Trophoblast cell (in vitro differentiated cells and primary cell): Measurements from ENCODE around the gene UQCRC2.

ENCODE experiments used
- DNase-seq, 2 donors: peaks; one replicate each; pipeline ENCODE4 v3.0.0-alpha.2; 2016
- H2AFZ ChIP-seq: 2 replicates; pipeline ENCODE4 v1.6.1; 2013; ENCODE audit warnings: low read length, moderate library complexity, mild to moderate bottlenecking; ENCODE audit not compliant: insufficient read depth, poor library complexity
- H2AK5ac ChIP-seq: 2 replicates; pipeline ENCODE4 v1.6.1; 2013; ENCODE audit warnings: mild to moderate bottlenecking, low read length
- H2BK120ac ChIP-seq: 2 replicates; pipeline ENCODE4 v1.6.1; 2013; ENCODE audit warnings: low read length, mild to moderate bottlenecking, moderate library complexity; ENCODE audit not compliant: insufficient read depth, poor library complexity
- H2BK12ac ChIP-seq: 2 replicates; pipeline ENCODE4 v1.6.1; 2013; ENCODE audit warnings: mild to moderate bottlenecking, low read length, moderate library complexity
- H2BK5ac ChIP-seq: 2 replicates; pipeline ENCODE4 v1.6.1; 2013; ENCODE audit warnings: low read length, low read depth, moderate library complexity, mild to moderate bottlenecking; ENCODE audit not compliant: poor library complexity
- H3K14ac ChIP-seq: 2 replicates; pipeline ENCODE4 v1.6.1; 2013; ENCODE audit warnings: mild to moderate bottlenecking, low read length
- H3K18ac ChIP-seq: 2 replicates; pipeline ENCODE4 v1.6.1; 2013; ENCODE audit warnings: mild to moderate bottlenecking, low read length
- H3K23ac ChIP-seq: 2 replicates; pipeline ENCODE4 v1.6.1; 2013; ENCODE audit warnings: low read length
- H3K27ac ChIP-seq: 2 replicates; pipeline ENCODE4 v1.5.1; 2013; ENCODE audit warnings: low read depth, mild to moderate bottlenecking, inconsistent platforms, low read length, moderate library complexity
- H3K27me3 ChIP-seq: 2 replicates; pipeline ENCODE4 v1.6.1; 2013; ENCODE audit warnings: inconsistent platforms, mild to moderate bottlenecking, low read length, moderate library complexity; ENCODE audit not compliant: insufficient read depth
- H3K36me3 ChIP-seq, 2 experiments: 1 replicate in 1 of 2; 2 replicates in 1 of 2; pipeline ENCODE4 v1.6.1; 2013; ENCODE audit warnings: low read length in 2 of 2, mild to moderate bottlenecking in 2 of 2, moderate library complexity in 1 of 2; ENCODE audit not compliant: insufficient read depth in 2 of 2, control insufficient read depth in 1 of 2
- H3K4ac ChIP-seq: 2 replicates; pipeline ENCODE4 v1.6.1; 2013; ENCODE audit warnings: low read depth, mild to moderate bottlenecking, low read length, moderate library complexity
- H3K4me1 ChIP-seq, 2 experiments: 1 replicate in 1 of 2; 2 replicates in 1 of 2; pipeline ENCODE4 v1.6.1; 2013; ENCODE audit warnings: low read length in 2 of 2, mild to moderate bottlenecking in 2 of 2, moderate library complexity in 1 of 2; ENCODE audit not compliant: insufficient read depth in 2 of 2, control insufficient read depth in 1 of 2
- H3K4me2 ChIP-seq: 2 replicates; pipeline ENCODE4 v1.6.1; 2013; ENCODE audit warnings: inconsistent platforms, mild to moderate bottlenecking, low read length, moderate library complexity
- H3K4me3 ChIP-seq: 2 replicates; pipeline ENCODE4 v1.5.1; 2013; ENCODE audit warnings: mild to moderate bottlenecking, low read depth, low read length, inconsistent platforms
- H3K79me1 ChIP-seq: one replicate; pipeline ENCODE4 v1.6.1; 2013; ENCODE audit warnings: low read length
- H3K79me2 ChIP-seq: 2 replicates; pipeline ENCODE4 v1.6.1; 2013; ENCODE audit warnings: low read length, mild to moderate bottlenecking; ENCODE audit not compliant: control insufficient read depth, insufficient read depth, poor library complexity
- H3K9ac ChIP-seq: 2 replicates; pipeline ENCODE4 v1.6.1; 2013; ENCODE audit warnings: mild to moderate bottlenecking, low read length
- H3K9me3 ChIP-seq: 2 replicates; pipeline ENCODE4 v1.6.1; 2013; ENCODE audit warnings: low read depth, mild to moderate bottlenecking, control low read depth, inconsistent platforms, low read length; ENCODE audit not compliant: insufficient read depth
- H4K12ac ChIP-seq: 2 replicates; pipeline ENCODE4 v1.6.1; 2013; ENCODE audit warnings: low read depth, mild to moderate bottlenecking, low read length, moderate library complexity
- H4K8ac ChIP-seq: 2 replicates; pipeline ENCODE4 v1.6.1; 2013; ENCODE audit warnings: low read depth, mild to moderate bottlenecking, low read length, moderate library complexity
- H4K91ac ChIP-seq: one replicate; pipeline ENCODE4 v1.6.1; 2013; ENCODE audit warnings: low read depth, mild to moderate bottlenecking, low read length, moderate library complexity
- WGBS: extraction: QIAGEN DNeasy Blood & Tissue Kit; methylation state at CpG from one replicate; pipeline ENCODE4 v1.1.7; 2013; ENCODE audit warnings: missing lambda C conversion rate; ENCODE audit not compliant: insufficient read length, insufficient coverage; ENCODE audit errors: extremely low coverage; 5-methylcytosine and 5-hydroxymethylcytosine counted together

UQCRC2 gene

GRCh38 chr16:22007509-22008214 lies 54.5 kb downstream of the UQCRC2 start, which contains the start of gene MOSMO:
Gene MOSMO (plus strand): TSS chr16:22008111. CDS start chr16:22008302, 191 bp downstream.
- Histone ChIP-seq H4K8ac (peak within 1 kb of the TSS; percentile 100), H3K14ac (peak within 1 kb of the TSS; percentile 94), H3K9me3 (peaks cover 1% of the 10 kb centered on the region), H2BK12ac (no peak within 1 kb of the TSS), H2BK5ac (peak within 1 kb of the TSS; percentile 65), H3K27ac (no peak within 1 kb of the TSS), H3K18ac (peak within 1 kb of the TSS; percentile 93), H3K79me1 (peaks cover 4% of the 10 kb centered on the region), H2BK120ac (peak within 1 kb of the TSS; percentile 28), H3K4me2 (peak within 1 kb of the TSS; percentile 98), H3K9ac (peak within 1 kb of the TSS; percentile 60), H3K23ac (no peak within 1 kb of the TSS), H3K4ac (peak within 1 kb of the TSS; percentile 55), H2AFZ (peak within 1 kb of the TSS; percentile 99), H3K36me3 (no peaks in the 10 kb centered on the region), H4K91ac (peak within 1 kb of the TSS; percentile 83), H3K79me2 (peaks cover 13% of the 10 kb centered on the region), H3K4me1 (peaks cover 9 to 12% of the 10 kb centered on the region in 2 experiments), H3K4me3 (peak within 1 kb of the TSS; percentile 98), H4K12ac (peak within 1 kb of the TSS; percentile 99), H3K27me3 (peaks cover 3% of the 10 kb centered on the region), H2AK5ac (no peak within 1 kb of the TSS)
- no CpG with 5 or more reads among the region's 78 CpGs for WGBS
- DNase-seq: peak in 1 of 2 donors; percentile 58

- Histone ChIP-seq H3K23ac (no peak overlapping the region), H3K27ac (no peak overlapping the region), H3K4me2 (peak overlapping the region; percentile 98), H2BK5ac (peak overlapping the region; percentile 65), H3K9ac (peak overlapping the region; percentile 60), H3K4ac (peak overlapping the region; percentile 34), H3K4me1 (peaks cover 9 to 12% of the 10 kb centered on the region in 2 experiments), H4K12ac (peak overlapping the region; percentile 94), H3K36me3 (no peaks in the 10 kb centered on the region), H3K14ac (peak overlapping the region; percentile 86), H3K79me1 (peaks cover 4% of the 10 kb centered on the region), H3K18ac (peak overlapping the region; percentile 86), H3K4me3 (peak overlapping the region; percentile 98), H3K27me3 (peaks cover 3% of the 10 kb centered on the region), H2BK120ac (no peak overlapping the region), H2AK5ac (no peak overlapping the region), H2AFZ (peak overlapping the region; percentile 95), H3K79me2 (peaks cover 13% of the 10 kb centered on the region), H4K8ac (peak overlapping the region; percentile 99), H2BK12ac (no peak overlapping the region), H3K9me3 (no peaks in the 10 kb centered on the region), H4K91ac (peak overlapping the region; percentile 61)
- DNase-seq: peak in 1 of 2 donors; percentile 51
- WGBS: no CpG with 5 or more reads among the region's 65 CpGs
These were observed 55.3 kb downstream of the UQCRC2 start for GRCh38 chr16:22008215-22009059.

GRCh38 chr16:22010902-22011301 lies 57.7 kb downstream of the UQCRC2 start:
- Histone ChIP-seq H3K23ac (no peak overlapping the region), H4K91ac (no peak overlapping the region), H3K4me3 (no peak overlapping the region), H3K36me3 (no peaks in the 10 kb centered on the region), H3K79me1 (peaks cover 4% of the 10 kb centered on the region), H2AFZ (no peak overlapping the region), H4K8ac (no peak overlapping the region), H3K79me2 (peaks cover 13% of the 10 kb centered on the region), H4K12ac (no peak overlapping the region), H2BK5ac (no peak overlapping the region), H2BK12ac (no peak overlapping the region), H3K9me3 (no peaks in the 10 kb centered on the region), H3K4ac (no peak overlapping the region), H3K4me2 (no peak overlapping the region), H3K18ac (no peak overlapping the region), H3K4me1 (peaks cover 9 to 12% of the 10 kb centered on the region in 2 experiments), H3K27ac (no peak overlapping the region), H2AK5ac (no peak overlapping the region), H2BK120ac (no peak overlapping the region), H3K14ac (no peak overlapping the region), H3K27me3 (peaks cover 3% of the 10 kb centered on the region), H3K9ac (no peak overlapping the region)
- no peak for DNase-seq
- no CpG with 5 or more reads among the region's 5 CpGs for WGBS

GRCh38 chr16:22012241-22012640 lies 59.1 kb downstream of the UQCRC2 start:
- no peak overlapping the region for H4K91ac ChIP-seq
- H4K12ac ChIP-seq: no peak overlapping the region
- H3K4ac ChIP-seq: no peak overlapping the region
- H2BK120ac ChIP-seq: no peak overlapping the region
- no peaks in the 10 kb centered on the region for H3K36me3 ChIP-seq
- peaks cover 4% of the 10 kb centered on the region for H3K79me1 ChIP-seq
- peaks cover 3% of the 10 kb centered on the region for H3K27me3 ChIP-seq
- H3K79me2 ChIP-seq: peaks cover 13% of the 10 kb centered on the region
- no peak overlapping the region for H3K9ac ChIP-seq
- DNase-seq: no peak
- no peak overlapping the region for H3K4me2 ChIP-seq
- H3K14ac ChIP-seq: no peak overlapping the region
- no peaks in the 10 kb centered on the region for H3K9me3 ChIP-seq
- H3K18ac ChIP-seq: no peak overlapping the region
- WGBS: no CpG with 5 or more reads among the region's 2 CpGs
- H3K4me1 ChIP-seq: peaks cover 6 to 8% of the 10 kb centered on the region in 2 experiments
- H3K27ac ChIP-seq: no peak overlapping the region
- H3K4me3 ChIP-seq: no peak overlapping the region
- no peak overlapping the region for H2AK5ac ChIP-seq
- no peak overlapping the region for H2BK12ac ChIP-seq
- no peak overlapping the region for H2BK5ac ChIP-seq
- H4K8ac ChIP-seq: no peak overlapping the region
- H3K23ac ChIP-seq: no peak overlapping the region
- H2AFZ ChIP-seq: no peak overlapping the region
